Skeletal muscle tissue (tissue), 4 donors: ENCODE results near the gene TRPM4. TPM values are rescaled to one million over a fixed set of nuclear protein-coding genes. Genes with fewer than 3 reads are reported as not detected.
"Not testable (repeated sequence)": the region's sequence is repeated elsewhere in the genome, so short reads cannot be mapped to it uniquely, and the experiment has no call there.

Experiments
- H3K27ac ChIP-seq: one replicate; pipeline ENCODE4 v1.7.0; 2013; ENCODE audit warnings: mild to moderate bottlenecking, low read depth, low read length, inconsistent platforms
- H3K27me3 ChIP-seq, 3 donors: one replicate each; pipeline ENCODE4 v1.7.0; 2013; ENCODE audit warnings: low read length in 3 of 3; ENCODE audit not compliant: control insufficient read depth in 3 of 3, insufficient read depth in 3 of 3
- H3K36me3 ChIP-seq, 3 donors: one replicate each; pipeline ENCODE4 v1.7.0; 2013; ENCODE audit warnings: low read length in 3 of 3; ENCODE audit not compliant: control insufficient read depth in 3 of 3, insufficient read depth in 3 of 3
- H3K4me1 ChIP-seq, 3 donors: one replicate each; pipeline ENCODE4 v1.7.0; 2013; ENCODE audit warnings: low read length in 3 of 3, mild to moderate bottlenecking in 3 of 3; ENCODE audit not compliant: control insufficient read depth in 3 of 3, insufficient read depth in 3 of 3
- H3K4me3 ChIP-seq, 3 donors: one replicate each; pipeline ENCODE4 v1.7.0; 2013; ENCODE audit warnings: low read length in 3 of 3
- H3K9ac ChIP-seq, 3 donors: one replicate each; pipeline ENCODE4 v1.7.0; 2013; ENCODE audit warnings: low read length in 3 of 3, mild to moderate bottlenecking in 3 of 3, moderate library complexity in 2 of 3, low read depth in 1 of 3
- H3K9me3 ChIP-seq, 3 donors: one replicate each; pipeline ENCODE4 v1.7.0; 2013; ENCODE audit warnings: low read length in 3 of 3; ENCODE audit not compliant: control insufficient read depth in 3 of 3
- total RNA-seq: library from RNA; depleted of rRNA; stranded (reverse); fragments of >200 nt; gene quantifications from one replicate; pipeline ENCODE4 v1.2.3, GENCODE V29; 2014
- donor health status: Osteomylitis.

TRPM4 gene
- total RNA-seq, 1 donor from 2014 or later = 5.2 TPM

DNA sequence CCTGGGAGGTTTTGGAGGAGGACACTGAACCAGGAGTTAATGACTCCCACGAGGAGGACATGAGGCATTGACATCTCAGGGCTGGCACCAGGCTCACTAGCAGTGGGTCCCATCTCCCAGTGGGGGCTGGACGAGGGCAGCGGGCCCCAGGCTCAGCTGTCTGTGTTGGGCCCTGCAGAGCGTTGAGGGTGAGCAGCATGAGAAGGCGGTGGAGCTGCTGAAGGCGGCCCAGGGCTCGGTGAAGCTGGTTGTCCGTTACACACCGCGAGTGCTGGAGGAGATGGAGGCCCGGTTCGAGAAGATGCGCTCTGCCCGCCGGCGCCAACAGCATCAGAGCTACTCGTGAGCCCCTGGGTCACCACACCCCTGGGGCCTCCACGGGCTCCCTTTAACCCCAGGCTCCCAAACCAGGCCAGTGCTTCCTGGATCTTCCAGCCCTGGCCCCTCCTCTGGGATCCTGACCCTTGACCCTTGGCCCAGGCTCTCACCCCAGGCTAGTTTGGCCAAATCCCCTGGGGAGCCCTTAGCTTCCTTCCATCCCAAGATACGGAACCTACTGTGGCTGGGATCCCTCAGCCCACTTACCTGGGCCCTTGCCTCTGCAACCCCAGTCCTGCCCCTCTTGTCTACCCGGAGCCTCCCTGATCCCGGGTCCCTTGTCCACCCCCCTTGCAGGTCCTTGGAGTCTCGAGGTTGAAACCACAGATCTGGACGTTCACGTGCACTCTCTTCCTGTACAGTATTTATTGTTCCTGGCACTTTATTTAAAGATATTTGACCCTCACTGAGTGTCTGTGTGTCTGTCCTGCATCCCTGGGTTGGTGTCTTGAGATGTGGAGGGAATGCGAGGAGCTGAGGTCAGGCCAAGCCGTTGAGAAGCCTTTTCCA is 39.7 kb upstream of the TRPM4 start:
- peak overlapping the region; percentile 60 to 86 (median 85) for H3K9ac ChIP-seq
- H3K4me1 ChIP-seq = peaks cover 23 to 48% (median 34%) of the 10 kb centered on the region in 3 donors
- peak overlapping the region; percentile 95 for H3K27ac ChIP-seq
- H3K27me3 ChIP-seq = peaks cover 0 to 3% (median 0%) of the 10 kb centered on the region in 3 donors
- H3K36me3 ChIP-seq = peaks cover 2 to 7% (median 6%) of the 10 kb centered on the region in 3 donors
- no peaks in the 10 kb centered on the region for H3K9me3 ChIP-seq
- H3K4me3 ChIP-seq = peak overlapping the region; percentile 64 to 87 (median 85)

- H3K9me3 ChIP-seq = no peaks in the 10 kb centered on the region
- peaks cover 20 to 45% (median 31%) of the 10 kb centered on the region in 3 donors for H3K4me1 ChIP-seq
- peak within 1 kb of the TSS; percentile 64 to 87 (median 85) for H3K4me3 ChIP-seq
- peaks cover 0 to 3% (median 0%) of the 10 kb centered on the region in 3 donors for H3K27me3 ChIP-seq
- peak within 1 kb of the TSS; percentile 60 to 86 (median 85) for H3K9ac ChIP-seq
- peak within 1 kb of the TSS; percentile 95 for H3K27ac ChIP-seq
- peaks cover 2 to 7% (median 6%) of the 10 kb centered on the region in 3 donors for H3K36me3 ChIP-seq
These were observed 38.8 kb upstream of the TRPM4 start, which contains the start of gene C19orf73 for GRCh38 chr19:49118565-49119410. Gene C19orf73, minus strand, starts transcription at chr19:49119143. Its CDS starts 121 bp downstream, at chr19:49119022.

DNA sequence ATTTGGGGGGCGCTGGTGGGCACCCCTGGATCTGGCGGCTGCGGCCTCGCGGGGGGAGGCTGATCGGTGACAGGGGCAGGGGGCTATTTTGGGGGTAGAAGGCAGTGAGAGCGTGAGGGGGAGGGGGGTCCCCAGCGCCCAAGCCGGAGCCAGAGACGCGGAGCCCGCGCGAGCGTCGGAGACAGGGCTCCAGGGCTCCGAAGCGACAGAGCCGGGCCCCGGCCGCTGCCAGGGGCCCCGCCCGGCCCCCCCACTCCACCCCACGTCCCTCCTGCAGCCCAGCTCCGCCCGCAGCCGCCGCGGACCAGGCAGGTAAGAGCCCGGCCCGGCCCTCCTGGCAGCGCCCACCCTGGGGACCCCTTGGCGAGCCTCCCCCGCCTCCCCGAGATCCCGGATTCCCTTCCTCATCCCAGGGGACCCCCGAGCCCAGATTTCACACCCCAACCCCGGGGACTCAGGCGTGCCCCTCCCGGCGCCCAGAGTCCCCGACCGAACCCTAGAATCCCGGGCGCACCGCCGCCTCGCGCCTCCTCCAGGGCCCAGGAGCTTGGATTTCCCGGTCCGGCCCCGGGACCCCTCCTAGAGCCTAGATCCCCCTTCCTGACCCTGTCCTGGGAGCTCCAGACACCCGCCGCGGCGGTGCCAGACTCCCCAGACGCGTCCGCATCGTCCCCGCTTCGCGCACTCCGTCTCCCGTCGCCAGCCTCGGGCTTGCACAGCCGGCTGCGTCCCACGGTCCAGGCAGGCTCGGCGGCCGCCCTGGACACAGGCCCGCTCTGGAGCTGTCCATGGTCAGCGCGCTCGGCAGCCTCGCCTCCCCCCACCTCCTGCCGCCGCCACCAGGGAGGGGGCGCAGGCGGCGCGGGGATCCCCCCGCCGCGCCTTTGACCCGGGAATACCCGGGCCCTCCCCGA is 37.9 kb upstream of the TRPM4 start, which contains the start of gene PPFIA3:
Gene PPFIA3, plus strand, starts transcription at position 134 of the 914 bp plus-strand sequence. CDS start 8,330 bp downstream, outside the sequence.
- Histone ChIP-seq H3K27ac (peak within 1 kb of the TSS; percentile 95), H3K27me3 (peaks cover 0 to 3% (median 0%) of the 10 kb centered on the region in 3 donors), H3K9ac (peak within 1 kb of the TSS; percentile 60 to 86 (median 85)), H3K9me3 (no peaks in the 10 kb centered on the region), H3K4me3 (peak within 1 kb of the TSS; percentile 64 to 87 (median 85)), H3K4me1 (peaks cover 17 to 40% (median 28%) of the 10 kb centered on the region in 3 donors), H3K36me3 (peaks cover 2 to 7% (median 6%) of the 10 kb centered on the region in 3 donors)

DNA sequence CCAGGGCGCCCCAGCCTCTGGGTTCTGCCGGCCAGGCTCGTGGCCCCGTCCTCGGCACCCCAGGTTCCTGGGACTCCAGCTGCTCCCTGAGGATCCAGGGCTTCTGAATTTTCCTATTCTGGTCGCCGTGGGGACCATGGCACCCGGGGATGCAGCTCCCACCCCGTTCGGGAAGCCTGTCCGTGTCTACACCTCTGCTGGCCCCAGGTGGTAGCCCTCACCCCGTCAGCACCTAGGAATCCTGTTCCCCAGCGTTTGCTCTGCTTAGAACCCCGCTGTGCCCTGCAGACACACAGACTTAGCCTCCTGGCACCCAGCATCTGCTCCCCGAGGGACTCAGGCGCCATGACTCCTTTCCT is 37.3 kb upstream of the TRPM4 start:
- H3K36me3 ChIP-seq = peaks cover 2 to 7% (median 6%) of the 10 kb centered on the region in 3 donors
- H3K9me3 ChIP-seq = no peaks in the 10 kb centered on the region
- H3K4me3 ChIP-seq = no peak overlapping the region
- H3K27ac ChIP-seq = no peak overlapping the region
- H3K9ac ChIP-seq = no peak overlapping the region
- H3K4me1 ChIP-seq = peaks cover 13 to 34% (median 22%) of the 10 kb centered on the region in 3 donors
- peaks cover 0 to 3% (median 0%) of the 10 kb centered on the region in 3 donors for H3K27me3 ChIP-seq

DNA sequence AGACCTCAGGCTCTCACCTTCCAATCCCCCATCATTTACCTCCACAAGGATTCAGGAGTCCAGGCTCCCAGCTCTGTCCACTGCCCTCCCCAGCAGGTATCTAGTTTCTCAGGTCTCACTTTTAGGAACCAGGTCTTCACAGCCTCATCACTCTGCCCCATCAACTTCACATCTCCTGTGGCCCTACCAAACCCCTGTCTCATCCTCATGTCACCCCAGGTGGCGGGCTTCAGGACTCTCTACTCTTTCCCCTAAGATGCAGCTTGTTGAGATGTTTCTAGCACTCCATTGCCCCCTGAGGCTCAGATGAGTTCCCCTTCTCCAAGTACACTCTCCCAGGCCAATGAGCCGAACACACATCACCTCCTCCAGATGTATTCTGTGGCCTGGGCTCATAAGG is 36.7 kb upstream of the TRPM4 start:
- H3K4me1 ChIP-seq = peaks cover 13 to 32% (median 22%) of the 10 kb centered on the region in 3 donors
- peaks cover 2 to 7% (median 6%) of the 10 kb centered on the region in 3 donors for H3K36me3 ChIP-seq
- no peak overlapping the region for H3K27ac ChIP-seq
- no peak overlapping the region for H3K9ac ChIP-seq
- H3K4me3 ChIP-seq = no peak overlapping the region
- H3K9me3 ChIP-seq = no peaks in the 10 kb centered on the region
- H3K27me3 ChIP-seq = peaks cover 0 to 3% (median 0%) of the 10 kb centered on the region in 3 donors

DNA sequence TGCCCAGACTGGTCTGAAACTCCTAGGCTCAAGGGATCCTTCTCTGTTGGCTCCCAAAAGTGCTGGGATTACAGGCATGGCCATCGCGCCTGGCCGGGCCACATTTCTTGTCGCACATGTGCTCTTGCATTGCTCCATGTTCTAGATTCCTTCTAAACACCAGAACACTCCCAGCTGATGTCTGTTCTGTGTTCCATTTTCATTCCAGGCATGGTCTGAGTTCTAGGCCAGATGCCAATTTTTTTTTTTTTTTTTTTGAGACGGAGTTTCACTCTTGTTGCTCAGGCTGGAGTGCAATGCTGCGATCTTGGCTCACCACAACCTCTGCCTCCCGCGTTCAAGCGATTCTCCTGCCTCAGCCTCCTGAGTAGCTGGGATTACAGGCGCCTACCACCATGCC is 35.8 kb upstream of the TRPM4 start:
- H3K4me3 ChIP-seq = not testable (repeated sequence)

GRCh38 chr19:49123285-49123684 is 34.3 kb upstream of the TRPM4 start:
- not testable (repeated sequence) for H3K36me3 ChIP-seq, H3K9me3 ChIP-seq, H3K9ac ChIP-seq, H3K4me3 ChIP-seq, H3K27me3 ChIP-seq, H3K27ac ChIP-seq
- H3K4me1 ChIP-seq = peaks cover 11 to 25% (median 16%) of the 10 kb centered on the region in 3 donors

More for the DNA sequence above, 35.8 kb upstream of the TRPM4 start:
- peaks cover 13 to 28% (median 22%) of the 10 kb centered on the region in 3 donors for H3K4me1 ChIP-seq
- not testable (repeated sequence) for H3K9me3 ChIP-seq, H3K27ac ChIP-seq, H3K27me3 ChIP-seq, H3K9ac ChIP-seq, H3K36me3 ChIP-seq

- H3K27me3 ChIP-seq = peaks cover 0 to 6% (median 0%) of the 10 kb centered on the region in 3 donors
- H3K36me3 ChIP-seq = no peaks in the 10 kb centered on the region
- H3K9me3 ChIP-seq = no peaks in the 10 kb centered on the region
- peaks cover 16 to 30% (median 20%) of the 10 kb centered on the region in 3 donors for H3K4me1 ChIP-seq
- H3K27ac ChIP-seq = no peak overlapping the region
- no peak overlapping the region for H3K4me3 ChIP-seq
- no peak overlapping the region for H3K9ac ChIP-seq
These were observed 32.4 kb upstream of the TRPM4 start for GRCh38 chr19:49125025-49125731.
